Trophoblast cell (in vitro differentiated cells and primary cell): ENCODE measurements around the gene NIPA2.

Experiments used
- DNase-seq, 2 donors: peaks; one replicate each; pipeline ENCODE4 v3.0.0-alpha.2; 2016
- H2AFZ ChIP-seq: 2 replicates; pipeline ENCODE4 v1.6.1; 2013; ENCODE audit warnings: low read length, moderate library complexity, mild to moderate bottlenecking; ENCODE audit not compliant: insufficient read depth, poor library complexity
- H2AK5ac ChIP-seq: 2 replicates; pipeline ENCODE4 v1.6.1; 2013; ENCODE audit warnings: mild to moderate bottlenecking, low read length
- H2BK120ac ChIP-seq: 2 replicates; pipeline ENCODE4 v1.6.1; 2013; ENCODE audit warnings: low read length, mild to moderate bottlenecking, moderate library complexity; ENCODE audit not compliant: insufficient read depth, poor library complexity
- H2BK12ac ChIP-seq: 2 replicates; pipeline ENCODE4 v1.6.1; 2013; ENCODE audit warnings: mild to moderate bottlenecking, low read length, moderate library complexity
- H2BK5ac ChIP-seq: 2 replicates; pipeline ENCODE4 v1.6.1; 2013; ENCODE audit warnings: low read length, low read depth, moderate library complexity, mild to moderate bottlenecking; ENCODE audit not compliant: poor library complexity
- H3K14ac ChIP-seq: 2 replicates; pipeline ENCODE4 v1.6.1; 2013; ENCODE audit warnings: mild to moderate bottlenecking, low read length
- H3K18ac ChIP-seq: 2 replicates; pipeline ENCODE4 v1.6.1; 2013; ENCODE audit warnings: mild to moderate bottlenecking, low read length
- H3K23ac ChIP-seq: 2 replicates; pipeline ENCODE4 v1.6.1; 2013; ENCODE audit warnings: low read length
- H3K27ac ChIP-seq: 2 replicates; pipeline ENCODE4 v1.5.1; 2013; ENCODE audit warnings: low read depth, mild to moderate bottlenecking, inconsistent platforms, low read length, moderate library complexity
- H3K27me3 ChIP-seq: 2 replicates; pipeline ENCODE4 v1.6.1; 2013; ENCODE audit warnings: inconsistent platforms, mild to moderate bottlenecking, low read length, moderate library complexity; ENCODE audit not compliant: insufficient read depth
- H3K36me3 ChIP-seq, 2 experiments: 1 replicate in 1 of 2; 2 replicates in 1 of 2; pipeline ENCODE4 v1.6.1; 2013; ENCODE audit warnings: low read length in 2 of 2, mild to moderate bottlenecking in 2 of 2, moderate library complexity in 1 of 2; ENCODE audit not compliant: insufficient read depth in 2 of 2, control insufficient read depth in 1 of 2
- H3K4ac ChIP-seq: 2 replicates; pipeline ENCODE4 v1.6.1; 2013; ENCODE audit warnings: low read depth, mild to moderate bottlenecking, low read length, moderate library complexity
- H3K4me1 ChIP-seq, 2 experiments: 1 replicate in 1 of 2; 2 replicates in 1 of 2; pipeline ENCODE4 v1.6.1; 2013; ENCODE audit warnings: low read length in 2 of 2, mild to moderate bottlenecking in 2 of 2, moderate library complexity in 1 of 2; ENCODE audit not compliant: insufficient read depth in 2 of 2, control insufficient read depth in 1 of 2
- H3K4me2 ChIP-seq: 2 replicates; pipeline ENCODE4 v1.6.1; 2013; ENCODE audit warnings: inconsistent platforms, mild to moderate bottlenecking, low read length, moderate library complexity
- H3K4me3 ChIP-seq: 2 replicates; pipeline ENCODE4 v1.5.1; 2013; ENCODE audit warnings: mild to moderate bottlenecking, low read depth, low read length, inconsistent platforms
- H3K79me1 ChIP-seq: one replicate; pipeline ENCODE4 v1.6.1; 2013; ENCODE audit warnings: low read length
- H3K79me2 ChIP-seq: 2 replicates; pipeline ENCODE4 v1.6.1; 2013; ENCODE audit warnings: low read length, mild to moderate bottlenecking; ENCODE audit not compliant: control insufficient read depth, insufficient read depth, poor library complexity
- H3K9ac ChIP-seq: 2 replicates; pipeline ENCODE4 v1.6.1; 2013; ENCODE audit warnings: mild to moderate bottlenecking, low read length
- H3K9me3 ChIP-seq: 2 replicates; pipeline ENCODE4 v1.6.1; 2013; ENCODE audit warnings: low read depth, mild to moderate bottlenecking, control low read depth, inconsistent platforms, low read length; ENCODE audit not compliant: insufficient read depth
- H4K12ac ChIP-seq: 2 replicates; pipeline ENCODE4 v1.6.1; 2013; ENCODE audit warnings: low read depth, mild to moderate bottlenecking, low read length, moderate library complexity
- H4K8ac ChIP-seq: 2 replicates; pipeline ENCODE4 v1.6.1; 2013; ENCODE audit warnings: low read depth, mild to moderate bottlenecking, low read length, moderate library complexity
- H4K91ac ChIP-seq: one replicate; pipeline ENCODE4 v1.6.1; 2013; ENCODE audit warnings: low read depth, mild to moderate bottlenecking, low read length, moderate library complexity
- WGBS: extraction: QIAGEN DNeasy Blood & Tissue Kit; methylation state at CpG from one replicate; pipeline ENCODE4 v1.1.7; 2013; ENCODE audit warnings: missing lambda C conversion rate; ENCODE audit not compliant: insufficient read length, insufficient coverage; ENCODE audit errors: extremely low coverage; 5-methylcytosine and 5-hydroxymethylcytosine counted together

The NIPA2 gene

DNA sequence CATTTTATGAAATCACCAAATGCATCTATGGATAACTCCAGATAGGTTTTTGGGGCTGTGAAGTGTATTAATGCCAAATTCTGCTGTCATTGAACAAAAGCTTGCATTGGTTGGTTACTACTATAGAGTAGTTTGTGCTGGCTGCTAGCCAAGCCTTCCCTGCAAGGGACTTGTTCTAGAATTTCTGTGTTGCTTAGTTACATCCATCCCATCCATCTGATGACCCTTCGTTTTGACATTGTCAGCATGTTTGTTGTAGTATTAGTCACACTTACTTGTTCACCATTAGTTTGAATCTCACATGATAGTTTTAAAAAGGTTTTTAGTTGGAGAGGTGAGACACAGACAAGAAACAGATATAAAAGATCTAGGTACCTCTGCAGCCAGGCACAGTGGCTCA is 7.0 kb upstream of the NIPA2 start:
- H4K91ac ChIP-seq: no peak overlapping the region
- no peak overlapping the region for H2BK120ac ChIP-seq
- H2AK5ac ChIP-seq: no peak overlapping the region
- H3K4me3 ChIP-seq: no peak overlapping the region
- H3K36me3 ChIP-seq: peaks cover 10 to 12% of the 10 kb centered on the region in 2 experiments
- H3K14ac ChIP-seq: no peak overlapping the region
- no peaks in the 10 kb centered on the region for H3K4me1 ChIP-seq
- H3K9me3 ChIP-seq: peaks cover 1% of the 10 kb centered on the region
- H3K23ac ChIP-seq: no peak overlapping the region
- no peaks in the 10 kb centered on the region for H3K79me1 ChIP-seq
- no peak overlapping the region for H3K4ac ChIP-seq
- no peak overlapping the region for H3K4me2 ChIP-seq
- H2BK5ac ChIP-seq: no peak overlapping the region
- H3K9ac ChIP-seq: no peak overlapping the region
- no peak overlapping the region for H4K12ac ChIP-seq
- no peak overlapping the region for H3K27ac ChIP-seq
- no peak overlapping the region for H2BK12ac ChIP-seq
- no peak overlapping the region for H4K8ac ChIP-seq
- no peak for DNase-seq
- H3K79me2 ChIP-seq: no peaks in the 10 kb centered on the region
- no peaks in the 10 kb centered on the region for H3K27me3 ChIP-seq
- H2AFZ ChIP-seq: no peak overlapping the region
- no peak overlapping the region for H3K18ac ChIP-seq
- WGBS: no CpG with 5 or more reads among the region's 1 CpG

GRCh38 chr15:22839046-22839695 is 705 bp downstream of the NIPA2 start:
- peak overlapping the region; percentile 82 for H3K23ac ChIP-seq
- peak overlapping the region; percentile 92 for H3K4ac ChIP-seq
- DNase-seq: peak in 1 of 2 donors; percentile 10
- H2BK12ac ChIP-seq: no peak overlapping the region
- peaks cover 7 to 11% of the 10 kb centered on the region in 2 experiments for H3K36me3 ChIP-seq
- no CpG with 5 or more reads among the region's 16 CpGs for WGBS
- peaks cover 1 to 4% of the 10 kb centered on the region in 2 experiments for H3K4me1 ChIP-seq
- H4K12ac ChIP-seq: peak overlapping the region; percentile 63
- peak overlapping the region; percentile 84 for H3K27ac ChIP-seq
- H3K9me3 ChIP-seq: no peaks in the 10 kb centered on the region
- peak overlapping the region; percentile 85 for H3K14ac ChIP-seq
- H2AFZ ChIP-seq: peak overlapping the region; percentile 58
- peak overlapping the region; percentile 74 for H2BK5ac ChIP-seq
- peak overlapping the region; percentile 50 for H2BK120ac ChIP-seq
- no peaks in the 10 kb centered on the region for H3K27me3 ChIP-seq
- peak overlapping the region; percentile 33 for H4K91ac ChIP-seq
- H4K8ac ChIP-seq: peak overlapping the region; percentile 86
- H3K9ac ChIP-seq: peak overlapping the region; percentile 98
- H3K79me2 ChIP-seq: peaks cover 19% of the 10 kb centered on the region
- peak overlapping the region; percentile 80 for H3K4me2 ChIP-seq
- H3K18ac ChIP-seq: no peak overlapping the region
- H3K79me1 ChIP-seq: peaks cover 8% of the 10 kb centered on the region
- peak overlapping the region; percentile 11 for H2AK5ac ChIP-seq
- H3K4me3 ChIP-seq: peak overlapping the region; percentile 100

GRCh38 chr15:22844421-22845288 is 6.2 kb downstream of the NIPA2 start:
- peak overlapping the region; percentile 68 for H2BK5ac ChIP-seq
- H3K18ac ChIP-seq: no peak overlapping the region
- DNase-seq: no peak
- H3K4me3 ChIP-seq: no peak overlapping the region
- peaks cover 9 to 22% of the 10 kb centered on the region in 2 experiments for H3K36me3 ChIP-seq
- peak overlapping the region; percentile 55 for H3K4ac ChIP-seq
- no CpG with 5 or more reads among the region's 19 CpGs for WGBS
- no peak overlapping the region for H2AFZ ChIP-seq
- peaks cover 23% of the 10 kb centered on the region for H3K79me2 ChIP-seq
- H3K79me1 ChIP-seq: peaks cover 3% of the 10 kb centered on the region
- peak overlapping the region; percentile 24 for H3K4me2 ChIP-seq
- no peak overlapping the region for H4K8ac ChIP-seq
- peaks cover 11 to 17% of the 10 kb centered on the region in 2 experiments for H3K4me1 ChIP-seq
- H2BK12ac ChIP-seq: no peak overlapping the region
- H3K27ac ChIP-seq: peak overlapping the region; percentile 58
- no peak overlapping the region for H4K91ac ChIP-seq
- no peak overlapping the region for H2AK5ac ChIP-seq
- H3K14ac ChIP-seq: no peak overlapping the region
- peak overlapping the region; percentile 43 for H2BK120ac ChIP-seq
- no peak overlapping the region for H3K23ac ChIP-seq
- no peaks in the 10 kb centered on the region for H3K9me3 ChIP-seq
- no peaks in the 10 kb centered on the region for H3K27me3 ChIP-seq
- no peak overlapping the region for H3K9ac ChIP-seq
- no peak overlapping the region for H4K12ac ChIP-seq

GRCh38 chr15:22845289-22845900 is 6.9 kb downstream of the NIPA2 start:
- no peak overlapping the region for H3K9ac ChIP-seq
- H2BK12ac ChIP-seq: no peak overlapping the region
- H3K18ac ChIP-seq: no peak overlapping the region
- peaks cover 3% of the 10 kb centered on the region for H3K79me1 ChIP-seq
- H3K4me1 ChIP-seq: peaks cover 11 to 13% of the 10 kb centered on the region in 2 experiments
- H3K4ac ChIP-seq: no peak overlapping the region
- no peak overlapping the region for H3K4me3 ChIP-seq
- H4K91ac ChIP-seq: no peak overlapping the region
- no peak for DNase-seq
- peak overlapping the region; percentile 58 for H3K27ac ChIP-seq
- H3K4me2 ChIP-seq: peak overlapping the region; percentile 24
- H2AK5ac ChIP-seq: no peak overlapping the region
- H2AFZ ChIP-seq: no peak overlapping the region
- H3K23ac ChIP-seq: no peak overlapping the region
- H2BK120ac ChIP-seq: no peak overlapping the region
- no peak overlapping the region for H4K8ac ChIP-seq
- H2BK5ac ChIP-seq: peak overlapping the region; percentile 68
- H3K36me3 ChIP-seq: peaks cover 12 to 23% of the 10 kb centered on the region in 2 experiments
- WGBS: no CpG with 5 or more reads among the region's 2 CpGs
- H4K12ac ChIP-seq: no peak overlapping the region
- no peak overlapping the region for H3K14ac ChIP-seq
- no peaks in the 10 kb centered on the region for H3K27me3 ChIP-seq
- peaks cover 19% of the 10 kb centered on the region for H3K79me2 ChIP-seq
- H3K9me3 ChIP-seq: no peaks in the 10 kb centered on the region
